HG03442 (cell line): ENCODE results near the gene CCSER2.
"Not testable (repeated sequence)": the region's sequence is repeated elsewhere in the genome, so short reads cannot be mapped to it uniquely, and the experiment has no call there.

Experiments
- ATAC-seq: cut with Tn5 transposase; IDR thresholded peaks from one replicate; pipeline ENCODE4 v1.9.1; 2021; ENCODE audit warnings: mild to moderate bottlenecking, moderate library complexity; ENCODE audit not compliant: unreplicated experiment

Gene CCSER2

GRCh38 chr10:84375881-84376280, 47.5 kb downstream of the CCSER2 start:
- no peak for ATAC-seq

GRCh38 chr10:84388148-84388547, 59.8 kb downstream of the CCSER2 start:
- no peak for ATAC-seq

- no peak for ATAC-seq
Observed at GRCh38 chr10:84390364-84390763, 62.0 kb downstream of the CCSER2 start.

GRCh38 chr10:84391326-84391725, 62.9 kb downstream of the CCSER2 start:
- ATAC-seq = no peak

- ATAC-seq = no peak
Observed at GRCh38 chr10:84392181-84392580, 63.8 kb downstream of the CCSER2 start.

- no peak for ATAC-seq
Observed at GRCh38 chr10:84395581-84395980, 67.2 kb downstream of the CCSER2 start.

GRCh38 chr10:84397735-84398144, 69.4 kb downstream of the CCSER2 start:
- ATAC-seq = peak; percentile 58

- ATAC-seq = no peak
Observed at GRCh38 chr10:84398696-84399095, 70.3 kb downstream of the CCSER2 start.

GRCh38 chr10:84401854-84402611, 73.6 kb downstream of the CCSER2 start:
- ATAC-seq = no peak

- no peak for ATAC-seq
Observed at GRCh38 chr10:84404783-84405182, 76.4 kb downstream of the CCSER2 start.

- no peak for ATAC-seq
Observed at GRCh38 chr10:84405662-84406061, 77.3 kb downstream of the CCSER2 start.

GRCh38 chr10:84406561-84406960, 78.2 kb downstream of the CCSER2 start:
- no peak for ATAC-seq

- ATAC-seq = no peak
Observed at GRCh38 chr10:84407388-84408049, 79.1 kb downstream of the CCSER2 start.

GRCh38 chr10:84412482-84412881, 84.1 kb downstream of the CCSER2 start:
- no peak for ATAC-seq

GRCh38 chr10:84414110-84414509, 85.7 kb downstream of the CCSER2 start:
- ATAC-seq = not testable (repeated sequence)

- no peak for ATAC-seq
Observed at GRCh38 chr10:84415539-84416244, 87.3 kb downstream of the CCSER2 start.

GRCh38 chr10:84416245-84416555, 87.8 kb downstream of the CCSER2 start:
- ATAC-seq = no peak

- no peak for ATAC-seq
Observed at GRCh38 chr10:84423719-84424118, 95.3 kb downstream of the CCSER2 start.

GRCh38 chr10:84424731-84425167, 96.4 kb downstream of the CCSER2 start:
- peak; percentile 70 for ATAC-seq

GRCh38 chr10:84427903-84428650, 99.7 kb downstream of the CCSER2 start:
- ATAC-seq = no peak

GRCh38 chr10:84428711-84429110, 100.3 kb downstream of the CCSER2 start:
- ATAC-seq = no peak
